ENCODE results near the gene RALB. TPM values are rescaled to one million over a fixed set of nuclear protein-coding genes. Genes with fewer than 3 reads are reported as not detected.
"Not testable (repeated sequence)": the region's sequence is repeated elsewhere in the genome, so short reads cannot be mapped to it uniquely, and the experiment has no call there.

The RALB gene
- polyA plus RNA-seq, 4 donors: 76.2 to 95.8 (median 85.8) TPM

DNA sequence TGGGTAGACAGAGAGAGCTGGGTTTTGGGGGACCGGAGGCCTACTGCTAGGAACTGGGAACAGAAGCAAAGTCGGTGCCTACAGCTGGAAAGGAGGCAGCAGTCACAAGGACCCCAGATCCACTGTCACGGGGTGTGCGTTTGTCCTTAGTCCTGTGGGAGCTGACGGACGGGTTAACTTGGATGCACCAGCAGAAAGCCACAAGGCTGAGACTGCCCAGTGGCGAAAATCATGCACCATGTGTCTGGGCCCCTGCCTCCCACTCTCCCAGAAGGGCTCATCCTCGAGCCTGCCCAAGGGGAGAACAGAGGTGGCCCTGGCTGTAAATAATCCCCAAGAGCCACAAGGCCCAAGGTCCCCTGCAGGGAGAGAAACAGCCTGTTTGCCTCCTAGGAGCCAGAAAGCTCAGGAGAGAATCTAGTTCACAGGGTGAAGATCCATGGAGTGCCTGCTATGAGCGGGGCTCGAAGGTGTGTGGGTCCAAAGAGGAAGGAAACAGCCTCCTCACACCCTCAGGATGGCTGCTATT is 11.7 kb upstream of the RALB start:
- no peak for DNase-seq (ENCODE audit: low read depth in 4 of 4, low spot score in 3 of 4)

DNA sequence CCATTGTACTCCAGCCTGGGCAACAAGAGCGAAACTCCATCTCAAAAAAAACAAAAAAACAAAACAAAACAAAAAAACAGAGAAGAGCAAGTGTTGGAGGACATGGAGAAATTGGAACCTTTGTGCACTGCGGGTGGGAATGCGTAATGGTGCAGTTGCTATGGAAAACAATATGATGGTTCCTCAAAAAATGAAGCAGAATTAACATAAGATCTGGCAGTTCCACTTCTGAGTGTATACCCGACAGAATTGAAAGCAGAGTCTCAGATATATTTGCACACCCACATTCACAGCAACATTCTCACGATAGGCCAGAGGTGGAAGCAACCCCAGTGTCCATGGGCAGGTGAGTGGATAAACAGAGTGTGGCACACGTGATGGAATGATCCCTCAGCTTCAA is 11.0 kb upstream of the RALB start:
- DNase-seq (ENCODE audit: low read depth in 4 of 4, low spot score in 3 of 4): no peak

DNA sequence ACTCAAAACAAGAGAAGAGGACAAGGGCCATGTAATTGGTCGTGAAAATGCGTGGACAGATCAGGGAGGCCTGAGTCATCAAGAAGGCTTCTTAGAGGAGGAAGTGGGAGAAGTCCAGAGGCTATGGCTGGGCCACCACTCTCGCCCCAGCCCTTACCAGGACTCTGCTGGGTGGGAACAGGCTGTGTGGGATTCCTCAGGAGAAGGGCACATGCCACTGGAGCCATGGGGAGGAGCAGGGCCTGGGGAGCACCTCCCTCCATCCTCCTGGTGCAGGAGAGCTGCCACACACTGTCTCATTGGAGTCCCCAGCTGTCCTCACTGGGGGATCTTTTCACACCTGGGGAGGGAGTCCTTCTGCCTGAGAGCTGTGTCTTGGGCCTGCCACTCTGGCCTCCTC is 9.4 kb upstream of the RALB start:
- no peak for DNase-seq (ENCODE audit: low read depth in 4 of 4, low spot score in 3 of 4)

DNA sequence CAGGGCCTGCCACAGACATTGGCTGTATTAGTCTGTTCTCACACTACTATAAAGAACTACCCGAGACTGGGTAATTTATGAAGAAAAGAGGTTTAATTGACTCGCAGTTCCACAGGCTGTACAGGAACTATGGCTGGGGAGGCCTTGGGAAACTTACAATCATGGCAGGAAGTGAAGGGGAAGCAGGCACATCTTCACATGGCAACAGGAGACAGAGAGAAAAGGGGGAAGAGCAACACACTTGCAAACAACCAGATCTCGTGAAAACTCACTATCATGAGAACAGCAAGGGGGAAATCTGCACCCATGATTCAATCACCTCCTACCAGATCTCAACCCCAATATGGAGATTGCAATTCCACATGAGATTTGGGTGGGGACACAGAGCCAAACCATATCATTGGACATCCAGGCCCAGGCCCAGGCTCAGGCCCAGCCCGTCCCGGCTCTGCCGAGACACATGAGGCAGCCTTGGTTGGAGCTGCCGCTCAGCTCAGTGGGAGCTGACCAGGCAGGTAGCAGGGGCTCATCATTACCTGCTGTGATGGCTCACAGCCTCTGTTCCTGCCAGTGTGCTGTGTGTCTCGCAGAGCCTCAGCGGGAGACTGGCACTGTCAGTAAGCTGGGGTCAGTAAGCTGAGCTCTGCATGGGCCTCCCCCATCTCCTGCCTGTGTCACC is 8.6 kb upstream of the RALB start:
- DNase-seq (ENCODE audit: low read depth in 4 of 4, low spot score in 3 of 4): no peak

DNA sequence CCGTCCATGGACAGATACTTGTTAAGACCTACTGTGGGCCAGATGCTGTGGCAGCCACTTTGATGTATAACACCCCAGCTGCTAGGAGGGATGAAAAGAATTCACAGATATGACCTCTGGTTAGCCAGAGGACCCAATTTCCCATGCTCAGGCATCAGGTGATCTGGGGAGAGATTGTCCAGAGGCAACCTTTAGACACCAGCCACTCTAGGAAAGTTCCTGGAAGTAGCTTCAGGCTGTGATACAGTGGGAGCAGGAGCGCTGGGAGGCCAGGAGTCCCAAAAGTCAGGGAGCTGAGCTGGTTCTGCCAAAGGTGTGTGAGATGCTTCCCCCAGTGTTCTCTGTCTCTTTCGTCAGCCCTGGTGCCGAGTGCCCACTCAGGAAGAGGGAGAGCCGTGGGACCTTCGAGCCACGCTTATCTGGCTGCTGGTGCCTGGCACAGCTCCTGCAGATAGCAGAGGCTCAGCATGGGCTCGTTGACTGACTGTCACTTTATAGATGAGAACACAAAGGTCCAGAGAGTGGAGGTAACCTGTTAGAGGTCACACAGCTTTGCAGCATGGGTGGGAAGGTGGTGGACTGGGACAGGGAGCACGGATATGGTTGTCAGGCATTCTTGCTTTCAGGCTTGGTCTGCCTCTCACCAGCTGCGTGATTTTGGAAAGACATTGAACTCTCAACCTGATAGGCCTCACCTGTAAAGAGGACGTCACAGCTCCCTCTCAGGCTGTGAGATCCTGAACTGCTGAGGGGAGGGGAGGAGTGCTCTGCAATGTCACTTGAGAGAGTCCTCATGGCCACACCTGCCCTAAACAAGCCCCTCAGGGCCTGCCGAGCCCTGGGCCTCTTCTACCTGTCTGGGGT is 7.8 kb upstream of the RALB start:
- no peak for DNase-seq (ENCODE audit: low read depth in 4 of 4, low spot score in 3 of 4)

DNA sequence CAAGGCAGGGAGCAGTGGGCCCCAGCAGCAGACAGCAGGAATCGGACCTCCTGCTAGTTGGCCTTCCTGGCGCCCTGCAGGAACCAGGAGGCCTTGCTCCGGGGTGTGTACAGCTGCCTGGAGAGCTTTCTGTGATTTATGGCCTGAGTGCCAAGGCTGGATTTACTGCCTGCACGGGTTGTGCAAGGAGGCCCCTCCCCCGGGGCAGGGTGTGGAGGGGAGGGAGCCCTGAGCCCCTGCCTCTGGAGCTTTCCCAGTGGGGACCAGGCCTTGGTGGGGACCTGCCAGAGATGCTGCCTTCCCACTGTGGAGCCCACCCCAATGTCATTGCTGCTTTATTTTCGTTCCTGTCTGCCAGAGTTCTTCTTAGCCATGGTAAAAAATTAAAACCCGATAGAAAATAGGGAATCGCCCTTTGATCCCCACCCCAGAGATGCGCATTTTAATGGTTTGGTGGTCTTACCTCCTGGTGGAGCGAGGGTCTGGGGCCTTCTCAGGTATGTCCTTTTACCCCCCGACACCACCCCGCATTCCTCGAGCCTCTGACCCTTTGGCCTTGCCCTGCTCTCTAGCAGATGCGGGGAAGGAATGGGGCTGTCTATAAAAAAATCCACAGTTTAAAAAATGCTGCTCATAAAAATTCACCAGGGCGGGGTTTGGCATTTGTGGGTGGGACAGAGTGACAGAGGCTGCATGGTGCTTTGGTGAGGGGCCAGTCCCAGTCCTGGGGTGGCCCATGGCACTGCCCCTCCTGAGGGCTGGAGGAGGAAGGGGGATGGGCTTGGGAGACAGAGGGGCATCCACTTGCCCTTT is 6.9 kb upstream of the RALB start:
- DNase-seq (ENCODE audit: low read depth in 4 of 4, low spot score in 3 of 4): peak in 2 of 4 donors; percentile 70 to 74

DNA sequence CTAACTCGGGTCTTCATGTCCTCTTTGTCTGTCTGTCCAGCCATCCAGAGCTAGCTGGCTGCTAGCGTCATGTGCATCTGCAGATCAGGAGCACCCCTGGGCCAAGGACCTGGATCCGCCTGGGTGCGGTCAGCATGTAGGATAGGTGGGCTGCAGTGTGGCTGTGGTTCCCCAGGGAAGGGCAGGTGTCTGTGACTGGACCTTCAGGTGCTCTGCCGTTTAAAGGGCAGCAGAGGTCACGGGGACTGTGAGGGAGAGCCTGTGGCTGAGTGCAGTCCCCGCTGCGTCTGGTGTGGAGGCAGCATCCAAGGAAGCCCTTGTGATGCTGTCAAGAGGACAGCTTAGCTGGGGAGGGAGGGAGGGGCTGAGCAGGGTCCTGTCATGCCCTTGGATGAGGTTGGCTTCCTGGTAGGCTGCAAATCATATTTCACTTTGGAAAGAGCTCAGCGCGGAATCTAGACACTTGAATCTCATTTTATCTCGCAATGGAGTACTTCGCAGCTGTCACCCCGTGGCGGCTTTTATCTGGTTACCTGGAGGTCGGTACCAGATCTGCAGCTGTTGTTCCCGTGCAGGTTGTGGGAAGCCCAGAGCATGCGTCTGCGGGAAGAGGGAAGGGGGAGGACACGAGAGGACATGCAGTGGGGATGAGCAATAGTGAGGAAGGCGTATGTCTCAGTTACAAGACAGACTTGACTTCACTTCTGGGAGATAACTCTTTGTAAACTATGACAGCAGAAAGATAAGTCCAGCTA is 5.9 kb upstream of the RALB start:
- no peak for DNase-seq (ENCODE audit: low read depth in 4 of 4, low spot score in 3 of 4)

DNA sequence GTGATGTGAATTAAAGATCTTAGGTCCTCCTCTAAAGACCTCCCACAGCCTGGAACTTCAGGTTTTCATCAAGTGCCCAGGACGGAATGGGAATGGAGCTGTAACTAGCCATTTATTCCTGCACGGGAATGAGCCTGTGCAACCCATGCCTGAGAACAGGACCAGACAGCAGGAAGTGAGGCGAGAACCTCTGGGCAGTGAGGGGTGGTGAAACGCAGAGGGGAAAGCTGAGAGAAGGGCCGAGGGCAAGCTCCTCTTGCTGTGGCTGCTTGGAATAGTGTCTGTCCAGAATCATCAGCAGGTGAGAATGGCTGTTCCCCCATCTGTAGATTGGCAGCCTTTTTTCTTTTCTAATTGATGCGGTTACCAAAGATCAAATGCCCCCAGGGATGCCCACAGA is 4.8 kb upstream of the RALB start:
- DNase-seq (ENCODE audit: low read depth in 4 of 4, low spot score in 3 of 4): no peak

DNA sequence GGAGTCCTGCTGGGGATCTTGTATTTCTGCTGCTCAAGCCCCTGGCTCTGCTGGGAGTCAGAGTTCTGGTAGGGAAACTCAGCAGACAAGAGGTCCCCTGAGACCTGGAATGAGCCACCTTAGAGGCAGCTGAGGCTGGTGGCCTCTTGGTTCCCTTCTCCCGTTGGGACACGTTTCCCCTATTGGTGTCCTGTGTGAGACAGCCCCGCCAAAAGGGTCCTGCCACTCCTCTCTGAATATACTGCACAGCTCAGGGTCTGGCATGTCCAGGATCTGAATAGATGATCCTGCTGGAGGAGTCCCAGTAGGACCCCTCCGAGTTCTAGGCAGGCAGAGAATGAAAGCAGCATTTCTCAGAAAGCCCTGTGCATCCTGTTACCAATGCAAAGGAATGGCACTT is 2.0 kb upstream of the RALB start:
- DNase-seq (ENCODE audit: low read depth in 4 of 4, low spot score in 3 of 4): no peak

DNA sequence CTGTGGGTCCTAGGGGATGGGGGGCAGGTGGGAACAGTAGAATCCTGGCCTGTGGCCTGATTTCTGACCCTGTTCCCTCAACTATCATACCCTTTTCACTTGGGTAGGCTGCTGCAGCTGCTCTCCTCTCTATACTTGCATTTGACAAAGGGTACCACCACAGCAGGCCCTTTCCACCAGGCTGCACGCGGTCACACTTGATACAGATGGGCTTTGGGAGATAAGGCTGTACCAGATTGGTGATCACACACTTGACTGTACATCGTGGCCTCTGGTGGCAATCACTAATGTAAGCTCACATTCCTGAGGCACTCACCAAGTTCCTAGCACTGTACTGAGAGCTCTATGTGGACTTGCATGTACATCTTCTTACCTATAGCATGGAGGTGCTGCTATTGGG is 1.6 kb upstream of the RALB start:
- DNase-seq (ENCODE audit: low read depth in 4 of 4, low spot score in 3 of 4): no peak

DNA sequence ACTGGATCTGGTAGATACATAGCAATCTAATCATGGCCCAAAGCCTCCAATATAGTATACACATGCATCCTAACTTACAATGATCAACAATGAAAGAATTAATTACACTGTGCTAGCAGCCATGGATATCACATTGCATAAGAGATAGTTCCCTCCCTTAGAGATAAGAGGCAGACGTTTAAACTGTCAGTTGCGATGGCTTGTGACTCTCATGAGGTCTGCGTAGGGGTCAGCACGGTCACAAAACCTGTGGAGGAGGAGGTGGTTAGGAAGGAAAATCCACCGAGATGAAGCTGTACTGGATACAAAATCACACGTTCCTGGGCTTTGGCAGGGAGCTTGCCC is 800 bp upstream of the RALB start:
- no peak for DNase-seq (ENCODE audit: low read depth in 4 of 4, low spot score in 3 of 4)

DNA sequence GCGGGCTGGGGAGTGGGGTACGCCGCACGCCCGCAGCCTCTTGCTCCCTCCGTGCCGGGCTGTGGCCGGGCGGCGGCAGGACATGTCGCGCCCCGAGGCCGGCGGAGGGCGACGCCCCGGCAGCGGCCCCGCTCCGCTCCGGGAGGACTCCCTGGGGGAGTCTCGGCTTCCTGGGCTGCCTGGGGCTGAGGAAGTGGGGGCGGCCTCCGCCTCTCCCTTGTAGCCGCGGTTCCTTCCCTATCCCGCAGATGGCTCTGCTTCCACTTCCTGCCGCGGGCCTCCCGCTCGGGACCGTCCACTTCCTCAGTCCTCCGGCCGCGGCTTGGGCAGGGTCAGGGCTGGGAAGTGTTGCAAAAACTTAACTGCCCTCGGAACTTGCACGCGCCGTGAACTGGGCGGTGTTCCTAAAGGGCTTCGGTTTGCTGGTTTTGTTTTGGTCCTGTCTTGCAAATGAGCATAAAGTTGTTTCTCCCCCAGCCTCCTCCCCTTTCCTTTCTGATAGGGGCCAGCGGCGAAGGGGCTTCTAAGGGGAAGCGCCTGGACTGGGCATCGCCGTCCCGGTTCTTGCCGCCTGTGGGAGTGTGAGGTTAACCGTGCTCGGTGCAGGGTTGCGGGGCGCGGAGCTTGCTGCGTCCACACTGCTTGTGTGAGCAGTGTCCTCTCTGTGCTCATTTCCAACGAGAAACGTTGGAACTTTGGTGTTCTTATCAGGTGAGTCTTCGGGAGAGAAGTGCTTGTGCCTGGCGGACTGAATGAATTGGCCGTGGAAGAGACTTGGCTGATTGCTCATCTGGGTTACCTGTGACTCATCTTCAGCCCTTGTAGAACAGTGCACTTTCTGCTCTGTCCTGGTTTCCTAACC is 600 bp downstream of the RALB start:
- peak in 3 of 4 donors; percentile 49 to 69 (median 55) for DNase-seq (ENCODE audit: low read depth in 4 of 4, low spot score in 3 of 4)

DNA sequence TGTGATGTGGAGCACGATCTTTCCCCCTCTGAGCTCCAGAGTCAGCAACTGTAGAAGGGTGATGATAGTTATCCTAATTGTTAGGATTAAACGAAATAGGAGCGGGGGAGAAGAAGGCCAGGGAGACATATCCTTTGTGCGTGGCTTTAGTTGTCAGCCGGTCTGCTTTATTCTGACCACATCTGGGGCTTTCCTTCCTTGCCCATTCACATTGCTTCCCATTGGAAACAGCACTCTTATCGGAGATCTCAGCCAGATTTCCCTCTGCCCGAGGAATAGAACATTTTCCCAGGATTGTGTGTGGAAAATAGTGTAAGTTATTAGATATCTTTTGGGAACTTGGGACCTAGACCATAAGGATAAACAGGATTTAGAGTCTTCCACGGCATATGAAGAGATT is 1.5 kb downstream of the RALB start:
- DNase-seq (ENCODE audit: low read depth in 4 of 4, low spot score in 3 of 4): no peak

DNA sequence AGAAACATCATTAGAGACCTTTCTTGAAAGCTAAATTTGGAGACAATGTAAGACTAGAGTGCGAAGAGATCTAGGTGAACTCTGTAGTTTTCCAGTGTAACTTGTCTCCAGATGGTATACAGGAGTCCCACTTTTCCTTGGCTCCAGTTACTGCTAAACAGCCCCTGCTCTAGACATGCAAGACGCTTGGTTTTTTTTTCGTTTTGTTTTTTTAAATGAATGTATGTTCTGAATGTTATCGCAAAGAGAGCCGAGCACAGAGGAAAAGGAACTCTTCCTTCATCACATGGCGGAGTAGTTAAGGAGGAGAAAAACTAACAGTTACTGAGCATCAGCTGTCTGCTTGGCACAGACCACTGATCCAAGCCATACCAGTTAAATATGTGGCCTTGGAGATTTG is 2.4 kb downstream of the RALB start:
- no peak for DNase-seq (ENCODE audit: low read depth in 4 of 4, low spot score in 3 of 4)

DNA sequence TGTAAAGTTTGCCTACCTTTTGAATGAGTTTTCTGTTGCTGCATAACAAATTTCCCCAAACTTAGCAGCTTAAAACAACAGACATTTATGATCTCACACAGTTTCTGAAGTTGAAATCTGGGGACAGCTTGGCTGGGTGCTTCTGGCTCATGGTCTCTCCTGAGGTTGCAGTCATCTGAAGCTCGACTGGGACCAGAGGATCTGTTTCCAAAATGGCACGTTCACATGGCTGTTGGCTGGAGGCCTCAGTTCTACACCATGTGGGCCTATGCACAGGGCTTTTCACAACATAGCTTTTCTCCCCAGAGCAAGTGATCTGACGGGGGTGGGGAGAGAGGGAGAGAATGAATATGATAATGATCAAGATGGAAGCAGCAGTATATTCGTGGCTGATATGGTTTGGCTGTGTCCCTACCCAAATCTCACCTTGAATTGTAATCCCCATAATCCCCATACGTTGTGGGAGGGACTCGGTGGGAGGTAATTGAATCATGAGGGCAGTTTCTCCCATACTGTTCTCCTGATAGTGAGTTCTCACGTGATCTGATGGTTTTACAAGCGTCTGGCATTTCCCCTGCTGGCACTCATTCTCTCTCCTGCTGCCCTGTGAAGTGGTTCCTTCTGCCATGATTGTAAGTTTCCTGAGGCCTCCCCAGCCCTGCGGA is 3.5 kb downstream of the RALB start:
- no peak for DNase-seq (ENCODE audit: low read depth in 4 of 4, low spot score in 3 of 4)

DNA sequence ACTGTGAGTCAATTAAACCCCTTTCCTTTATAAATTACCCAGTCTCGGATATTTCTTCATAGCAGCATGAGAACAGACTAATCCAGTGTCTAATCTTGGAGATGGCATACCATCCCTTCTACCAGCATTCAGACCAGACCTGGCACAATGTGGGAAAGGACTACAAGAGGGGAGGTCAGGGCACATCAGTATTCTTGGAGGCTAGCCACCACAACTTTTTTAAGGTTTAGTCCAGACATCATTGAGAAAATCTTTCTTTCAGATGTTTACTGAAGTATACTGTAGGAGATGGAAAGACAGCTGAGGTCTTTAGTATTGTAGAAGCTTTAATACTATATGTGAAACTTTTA is 4.0 kb downstream of the RALB start:
- DNase-seq (ENCODE audit: low read depth in 4 of 4, low spot score in 3 of 4): no peak

DNA sequence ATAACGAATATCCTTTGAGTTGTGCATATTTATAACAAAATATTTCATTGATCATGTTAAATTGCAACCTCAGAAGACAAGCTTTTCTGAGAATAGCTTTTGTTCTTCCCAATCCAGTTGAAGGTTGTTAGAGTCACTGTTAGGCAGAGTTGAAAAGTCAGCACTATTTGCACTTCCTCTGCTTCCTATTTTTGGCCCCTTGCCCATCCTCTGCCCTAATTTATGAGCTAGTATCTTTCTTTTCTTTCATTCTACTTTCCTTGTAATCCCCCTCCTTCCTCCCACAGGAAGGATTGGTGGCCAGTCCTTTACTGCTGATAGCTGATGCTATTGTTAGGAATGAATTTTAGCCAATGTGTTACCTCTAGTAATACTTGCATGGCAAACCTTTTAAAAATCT is 4.9 kb downstream of the RALB start:
- no peak for DNase-seq (ENCODE audit: low read depth in 4 of 4, low spot score in 3 of 4)

DNA sequence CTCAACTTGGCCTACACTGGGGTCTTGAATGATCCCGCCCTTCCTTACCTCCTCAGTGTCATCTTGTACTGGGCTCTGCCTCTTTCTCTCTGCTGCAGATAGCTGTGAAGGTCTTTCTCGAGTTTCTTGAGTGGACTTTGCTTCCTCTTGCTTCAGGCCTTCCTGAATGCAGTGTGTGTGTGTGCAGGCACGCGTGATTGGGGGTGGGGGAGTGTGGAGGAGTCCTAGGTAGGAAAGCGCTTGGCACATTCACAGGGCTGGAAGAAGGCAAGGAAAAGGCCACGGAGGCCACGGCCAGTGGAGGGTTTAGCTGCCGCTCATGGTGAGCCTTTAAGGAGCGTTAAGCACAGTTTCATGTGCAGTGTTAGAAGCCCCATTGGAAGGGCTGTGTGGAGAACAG is 5.5 kb downstream of the RALB start:
- no peak for DNase-seq (ENCODE audit: low read depth in 4 of 4, low spot score in 3 of 4)

DNA sequence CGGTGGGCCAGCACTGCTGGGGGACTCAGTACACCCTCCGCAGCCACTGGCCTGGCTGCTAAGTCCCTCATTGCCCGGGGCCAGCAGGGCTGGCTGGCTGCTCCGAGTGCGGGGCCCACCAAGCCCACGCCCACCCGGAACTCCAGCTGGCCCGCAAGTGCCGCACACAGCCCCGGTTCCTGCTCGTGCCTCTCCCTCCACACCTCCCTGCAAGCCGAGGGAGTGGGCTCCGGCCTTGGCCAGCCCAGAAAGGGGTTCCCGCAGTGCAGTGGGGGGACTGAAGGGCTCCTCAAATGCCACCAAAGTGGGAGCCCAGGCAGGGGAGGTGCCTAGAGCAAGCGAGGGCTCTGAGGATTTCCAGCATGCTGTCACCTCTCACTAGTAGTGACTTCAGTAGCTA is 7.3 kb downstream of the RALB start:
- not testable (repeated sequence) for DNase-seq (ENCODE audit: low read depth in 4 of 4, low spot score in 3 of 4)
